Measurements from ENCODE around the gene FOXO1.
"Not testable (repeated sequence)": the region's sequence is repeated elsewhere in the genome, so short reads cannot be mapped to it uniquely, and the experiment has no call there.

FOXO1 gene

DNA sequence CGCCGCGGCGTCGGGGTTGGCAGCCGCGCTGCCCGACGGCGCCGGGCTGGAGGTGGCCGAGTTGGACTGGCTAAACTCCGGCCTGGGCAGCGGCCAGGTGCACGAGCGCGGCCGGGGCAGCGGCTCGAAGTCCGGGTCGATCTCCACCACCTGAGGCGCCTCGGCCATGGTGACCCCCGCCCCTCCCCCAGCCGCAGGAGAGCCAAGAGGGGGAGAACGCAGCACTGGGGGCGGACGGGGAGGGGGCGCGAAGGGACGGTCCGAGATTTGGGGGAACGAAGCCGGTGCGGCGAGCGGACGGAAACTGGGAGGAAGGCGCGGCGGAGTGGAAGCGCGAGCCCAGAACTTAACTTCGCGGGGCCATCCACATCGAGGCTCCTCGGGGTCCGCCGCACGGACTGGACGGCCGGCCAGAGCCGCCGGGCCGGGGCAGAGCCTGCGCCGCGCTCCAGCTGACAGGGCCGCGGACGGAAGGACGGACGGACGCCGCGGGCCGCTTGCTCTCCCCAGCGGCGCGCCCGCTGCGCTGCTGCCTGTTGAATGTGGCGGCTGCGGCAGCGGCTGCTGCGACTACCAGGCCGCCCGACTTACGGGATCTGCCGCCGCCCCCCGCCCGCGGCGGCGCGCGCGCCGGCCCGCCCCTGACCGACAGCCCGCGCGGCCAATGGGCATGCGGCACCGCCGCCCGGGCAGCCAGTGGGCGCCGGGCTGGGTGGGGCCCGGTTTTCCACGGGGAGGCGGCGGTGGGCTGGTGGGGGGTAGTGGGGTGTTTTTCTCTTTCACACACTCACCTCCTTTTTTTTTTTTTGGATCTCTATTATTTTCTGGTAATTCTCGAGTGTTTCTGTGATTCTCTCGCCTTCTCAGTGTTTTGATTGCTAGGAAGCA, at the start of gene FOXO1:
Gene FOXO1, minus strand, starts transcription at position 597 of the 888 bp plus-strand sequence. Its CDS starts 429 bp downstream, at position 168.
- peak; percentile 79 for DNase-seq (ENCODE audit: low read depth)

DNA sequence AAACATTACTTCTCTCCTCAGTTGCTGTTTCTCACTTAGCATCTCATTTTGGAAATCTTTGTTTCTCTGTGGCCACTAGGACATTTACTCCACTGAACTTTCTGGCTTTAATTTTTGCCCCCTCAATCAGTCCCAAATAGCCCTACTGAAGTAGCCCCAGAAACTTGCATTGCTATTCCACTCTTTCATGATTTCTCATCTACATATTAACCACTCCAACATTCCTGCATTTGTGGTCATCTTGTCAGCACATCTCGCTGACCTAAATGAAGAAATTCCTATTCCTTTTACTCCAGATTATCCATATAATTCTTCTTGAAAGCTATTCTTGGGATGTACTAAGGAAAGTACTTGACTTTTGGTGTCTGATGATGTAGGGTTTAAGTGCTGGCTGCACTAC, 48.0 kb upstream of the FOXO1 start:
- DNase-seq (ENCODE audit: low read depth): not testable (repeated sequence)

DNA sequence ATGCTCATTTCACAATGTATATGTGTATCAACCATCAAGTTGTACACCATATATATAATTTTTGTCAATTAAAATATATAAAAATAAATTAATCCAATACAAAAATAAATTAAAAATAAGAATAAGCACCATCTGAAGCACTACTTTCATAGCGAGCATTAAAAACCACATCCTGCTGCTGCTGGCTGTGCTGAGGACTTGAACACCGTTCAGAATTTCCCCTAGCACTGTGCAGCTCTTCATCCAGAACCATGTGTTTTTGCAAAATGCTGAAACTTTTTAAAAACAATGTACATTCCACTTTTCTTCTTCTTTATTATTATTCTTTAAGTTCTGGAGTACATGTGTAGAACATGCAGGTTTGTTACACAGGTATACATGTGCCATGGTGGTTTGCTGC, 40.0 kb upstream of the FOXO1 start:
- no peak for DNase-seq (ENCODE audit: low read depth)

DNA sequence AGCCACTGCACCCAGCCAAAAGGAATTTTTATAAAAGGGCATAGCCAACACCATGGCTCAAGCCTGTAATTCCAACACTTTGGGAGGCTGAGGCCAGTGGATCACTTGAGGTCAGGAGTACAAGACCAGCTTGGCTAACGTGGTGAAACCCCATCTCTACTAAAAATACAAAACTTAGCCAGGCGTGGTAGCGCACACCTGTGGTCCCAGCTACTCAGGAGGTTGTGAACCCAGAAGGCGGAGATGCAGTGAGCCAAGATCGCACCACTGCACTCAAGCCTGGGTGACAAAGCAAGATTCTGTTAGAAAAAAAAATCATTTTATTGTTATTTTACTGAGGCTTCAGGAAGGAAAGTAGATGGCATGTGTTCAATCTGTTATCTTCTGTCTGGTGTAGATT, 31.3 kb upstream of the FOXO1 start:
- no peak for DNase-seq (ENCODE audit: low read depth)

DNA sequence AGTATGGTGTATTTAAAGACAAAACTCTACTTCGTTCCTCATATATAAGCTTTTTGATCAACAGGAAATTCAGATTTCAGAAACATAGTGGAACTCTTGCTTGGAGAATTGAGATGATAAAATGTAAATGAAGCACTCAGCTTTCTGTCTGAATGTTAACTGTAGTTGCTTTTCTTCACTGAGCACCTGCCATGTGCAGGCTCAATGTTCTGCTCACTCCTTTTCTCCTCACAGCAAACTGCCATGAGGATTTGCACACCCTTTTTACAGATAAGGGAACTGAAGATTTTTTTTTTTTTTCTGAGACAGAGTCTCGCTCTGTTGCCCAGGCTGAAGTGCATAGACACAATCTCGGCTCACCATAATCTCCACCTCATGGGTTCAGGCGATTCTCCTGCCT, 28.0 kb upstream of the FOXO1 start:
- DNase-seq (ENCODE audit: low read depth): no peak

DNA sequence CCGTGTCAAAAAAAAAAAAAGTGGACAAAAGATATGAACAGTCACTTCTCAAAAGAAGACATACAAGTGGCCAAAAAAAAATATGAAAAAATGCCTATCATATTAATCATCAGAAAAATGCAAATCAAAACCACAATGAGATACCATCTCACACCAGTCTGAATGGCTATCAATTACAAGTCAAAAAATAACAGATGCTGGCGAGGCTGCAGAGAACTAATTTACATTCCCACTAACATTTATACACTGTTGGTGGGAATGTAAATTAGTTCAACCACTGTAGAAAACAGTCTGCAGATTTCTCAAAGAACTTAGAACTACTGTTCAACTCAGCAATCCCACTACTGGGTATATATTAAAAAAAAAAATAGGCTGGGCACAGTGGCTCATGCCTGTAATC, 26.5 kb upstream of the FOXO1 start:
- DNase-seq (ENCODE audit: low read depth): peak; percentile 43

DNA sequence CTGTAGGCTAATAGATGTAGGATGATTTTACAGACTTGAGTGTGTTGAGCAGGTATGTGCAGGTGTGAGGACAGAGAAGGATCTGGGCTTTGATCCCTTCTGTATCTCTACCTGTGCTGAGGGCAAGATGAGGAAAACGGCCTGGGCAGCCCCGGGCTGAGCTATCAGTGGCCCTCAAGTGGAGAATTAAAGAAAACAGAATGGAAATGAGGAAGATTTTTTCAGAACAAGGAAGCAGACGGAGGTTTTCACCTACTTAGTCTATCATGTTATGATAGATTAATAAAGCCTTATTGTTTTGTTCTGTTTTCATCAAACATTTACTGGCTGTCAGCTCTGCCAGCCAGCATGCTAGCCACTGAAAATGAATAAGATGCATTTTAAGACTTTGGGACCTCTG, 22.3 kb upstream of the FOXO1 start:
- no peak for DNase-seq (ENCODE audit: low read depth)

DNA sequence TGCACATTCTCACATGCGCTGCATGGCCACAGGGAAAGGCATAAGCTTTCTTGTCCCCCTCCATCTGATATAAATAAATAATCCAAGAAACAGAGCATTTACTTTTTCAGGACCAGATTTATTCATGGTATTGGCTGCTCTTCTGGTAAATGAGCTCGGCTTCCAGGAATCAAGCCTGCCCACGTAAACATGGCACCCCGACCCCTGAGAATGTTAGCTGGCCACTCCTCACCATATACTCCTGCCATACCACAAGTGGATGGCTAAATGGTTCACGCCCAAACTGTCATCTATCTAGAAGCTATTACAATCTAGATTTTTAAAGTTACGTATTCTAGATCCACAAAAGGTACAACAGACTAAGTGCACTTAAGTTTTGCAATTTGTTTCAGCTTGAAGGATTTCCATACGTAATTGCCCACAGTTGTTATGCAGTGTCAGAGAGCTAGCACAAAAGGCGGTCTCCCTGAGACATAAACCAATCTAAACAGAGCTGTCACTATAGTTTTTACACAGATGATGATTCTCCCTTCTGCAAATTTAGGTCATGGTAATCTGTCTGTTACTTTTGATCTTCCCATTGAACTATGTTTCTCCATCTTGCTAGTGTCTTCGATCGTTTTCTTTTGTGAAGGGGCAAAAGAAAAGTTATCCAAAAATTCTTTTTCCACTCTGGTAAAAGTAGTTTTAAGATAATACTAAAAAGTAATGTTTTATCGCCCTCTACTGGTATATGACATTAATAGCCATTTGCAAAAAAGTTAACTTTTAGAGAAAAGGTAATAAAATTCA, 16.2 kb upstream of the FOXO1 start:
- peak; percentile 51 for DNase-seq (ENCODE audit: low read depth)

DNA sequence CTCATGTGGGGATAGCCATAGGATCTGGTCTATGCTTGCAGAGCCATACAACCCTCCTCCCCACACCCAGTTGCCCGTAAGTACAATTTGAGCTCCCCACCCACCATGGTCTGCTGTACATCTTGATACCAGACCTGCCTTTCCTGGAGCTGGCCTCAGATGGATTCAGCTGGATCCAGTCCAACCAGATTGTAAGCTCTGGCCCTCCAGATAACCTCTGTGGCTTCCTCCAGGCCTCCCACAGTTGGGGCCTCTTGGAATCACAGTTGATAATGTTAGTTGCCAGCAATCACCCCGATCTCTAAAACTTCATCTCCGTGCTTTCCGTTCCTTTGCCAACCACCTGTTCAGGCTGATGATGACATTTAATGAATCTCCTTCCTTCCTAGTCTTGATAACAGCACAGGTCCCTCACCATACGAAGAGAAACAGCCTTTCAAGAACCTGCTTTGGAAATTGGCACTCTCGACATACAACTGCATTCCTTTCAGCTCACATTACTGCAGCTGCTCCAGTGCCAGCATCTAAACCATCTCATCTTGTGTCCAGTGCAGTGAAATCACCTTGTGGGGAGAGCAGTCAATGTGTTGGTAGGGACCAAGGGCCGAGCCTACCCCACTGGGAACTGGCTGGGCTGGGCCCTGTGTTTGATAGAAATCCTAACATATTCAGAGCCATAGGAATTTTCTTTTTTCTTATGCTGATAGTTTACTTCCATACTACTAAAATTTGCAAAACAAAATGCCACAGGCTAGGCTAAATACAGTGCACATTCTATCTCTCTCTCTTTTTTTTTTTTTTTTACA, 15.1 kb upstream of the FOXO1 start:
- DNase-seq (ENCODE audit: low read depth): peak; percentile 65

DNA sequence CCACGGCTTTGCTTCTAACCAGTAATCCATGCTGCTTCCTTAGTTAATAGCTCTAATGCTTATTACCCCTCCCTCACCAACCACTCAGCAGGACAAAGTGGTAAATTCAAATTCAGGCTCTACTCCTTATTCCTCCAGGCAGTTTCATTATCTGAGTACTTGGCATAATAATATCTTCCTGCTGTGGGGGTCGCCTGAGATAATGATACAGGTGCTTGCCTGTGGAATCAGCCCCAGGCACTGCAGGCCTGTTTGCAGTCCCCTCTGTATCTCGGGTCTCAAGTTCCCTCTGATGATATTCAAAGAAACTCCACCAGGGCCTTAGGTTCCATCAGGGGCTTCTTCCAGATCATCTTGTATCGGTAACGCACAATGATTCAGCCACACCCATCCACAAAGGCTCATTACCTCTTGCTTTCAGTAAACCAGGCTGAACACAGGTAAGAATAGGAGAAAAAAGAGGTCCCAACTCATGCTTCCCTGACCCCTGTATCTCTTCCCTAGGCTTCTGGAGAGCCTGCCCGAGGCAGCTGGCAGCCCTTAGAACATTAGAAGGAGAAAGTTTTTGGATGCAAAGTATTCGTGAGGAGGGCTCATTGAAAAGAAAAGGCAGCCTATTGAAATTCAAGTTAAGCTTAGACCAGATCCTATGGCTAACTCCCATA, 14.3 kb upstream of the FOXO1 start:
- no peak for DNase-seq (ENCODE audit: low read depth)

DNA sequence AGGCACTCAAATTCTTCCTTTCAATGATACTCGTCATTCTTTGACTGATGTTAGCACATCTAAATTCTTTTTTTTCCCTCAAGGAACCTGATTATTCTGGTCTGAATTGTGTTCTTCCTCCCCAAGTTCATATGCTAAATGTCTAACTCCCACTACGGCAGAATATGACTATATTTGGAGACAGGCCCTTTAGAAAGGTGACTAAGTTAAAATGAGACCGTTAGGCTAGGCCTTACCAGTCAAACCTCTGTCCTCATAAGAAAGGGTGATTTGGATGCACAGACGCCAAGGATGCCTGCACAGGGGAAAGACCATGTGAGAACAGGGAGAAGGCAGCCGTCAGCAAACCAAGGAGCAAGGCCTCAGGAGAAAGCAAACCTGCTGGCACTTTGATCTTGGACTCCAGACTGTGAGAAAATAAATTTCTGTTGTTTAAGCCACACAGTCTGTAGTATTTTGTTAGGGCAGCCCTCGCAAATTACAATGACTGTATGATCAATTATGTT, 13.1 kb upstream of the FOXO1 start:
- no peak for DNase-seq (ENCODE audit: low read depth)

DNA sequence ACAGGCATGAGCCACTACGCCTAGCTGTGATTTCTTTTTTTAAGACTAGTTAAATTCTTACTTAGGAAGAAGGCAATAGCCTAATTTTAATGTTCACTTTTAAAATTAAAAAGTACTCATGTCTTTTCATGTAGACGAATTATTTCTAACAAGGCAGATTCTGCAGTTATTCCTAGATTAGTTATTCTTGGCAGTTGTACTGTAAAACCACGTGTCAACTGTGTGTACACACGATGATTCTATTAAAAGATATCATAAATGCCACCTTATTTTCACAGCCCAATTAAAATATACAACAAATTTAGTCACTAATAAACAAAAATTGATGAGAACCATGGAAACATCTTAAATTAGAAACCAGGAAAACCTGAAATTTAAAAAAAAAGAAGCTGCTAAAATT, 10.6 kb upstream of the FOXO1 start:
- no peak for DNase-seq (ENCODE audit: low read depth)

DNA sequence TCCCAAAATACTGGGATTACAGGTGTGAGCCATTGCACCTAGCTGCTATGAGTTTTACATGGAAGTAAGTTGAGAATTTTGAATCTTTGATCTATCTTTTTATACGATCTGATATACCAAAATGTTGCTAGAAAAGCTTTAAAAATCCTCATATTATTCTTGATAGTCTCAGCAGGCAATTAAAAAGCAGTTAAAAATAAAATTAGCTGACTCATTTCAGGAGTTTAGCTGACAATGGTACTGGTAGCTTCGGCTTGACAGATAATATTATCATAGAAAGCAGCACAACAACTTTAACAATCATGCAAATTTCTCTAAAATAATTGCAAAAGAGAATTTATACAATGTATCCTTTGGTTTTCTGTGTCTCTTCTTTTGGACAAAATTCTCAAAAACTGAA, 9.6 kb upstream of the FOXO1 start:
- DNase-seq (ENCODE audit: low read depth): no peak

DNA sequence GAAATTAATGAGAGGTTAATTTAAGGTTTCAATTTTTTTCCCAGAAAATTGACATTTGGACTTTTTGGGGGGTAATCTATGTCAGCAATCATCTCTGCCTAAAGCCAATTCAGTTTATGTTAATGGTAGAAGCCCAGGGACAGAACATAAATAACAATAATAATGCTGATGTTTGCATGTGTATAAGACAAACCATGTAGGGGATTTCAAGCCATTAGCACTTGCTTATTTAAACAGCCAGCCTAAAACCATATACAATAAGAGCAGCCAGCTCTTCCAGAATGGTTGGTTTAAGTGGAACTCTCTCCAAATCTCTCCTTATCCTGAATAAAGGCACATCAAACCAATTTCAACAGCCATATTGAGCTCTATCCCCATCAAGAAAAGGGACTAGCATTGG, 7.0 kb upstream of the FOXO1 start:
- DNase-seq (ENCODE audit: low read depth): no peak

DNA sequence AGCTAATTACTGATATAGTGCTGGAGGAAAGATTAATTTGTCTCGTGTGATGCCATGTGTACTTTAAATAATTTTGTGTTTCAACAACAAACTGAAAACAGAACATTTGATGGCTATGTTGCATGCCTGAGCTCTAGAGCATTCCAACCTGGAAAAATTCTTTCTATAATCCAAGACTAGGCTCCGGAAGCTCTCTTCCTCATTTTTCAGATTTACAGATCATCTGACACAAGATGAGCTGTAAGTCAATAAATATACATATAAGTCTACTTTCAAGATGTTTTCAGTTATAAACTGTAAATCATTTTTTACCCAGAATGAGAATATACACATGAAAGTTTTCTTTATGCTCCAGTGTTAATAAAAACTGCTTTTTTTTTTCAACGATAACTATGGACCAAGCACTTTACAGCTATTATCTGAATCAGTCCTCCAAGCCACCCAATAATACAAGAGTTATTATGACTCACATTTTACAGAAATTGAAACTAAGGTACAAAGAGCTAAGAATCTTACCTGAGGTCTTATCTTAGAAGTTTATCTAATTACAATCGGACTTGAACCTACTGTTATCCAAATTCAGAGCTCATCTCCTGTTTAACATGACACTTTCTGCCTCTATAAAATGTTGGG, 6.4 kb upstream of the FOXO1 start:
- no peak for DNase-seq (ENCODE audit: low read depth)

DNA sequence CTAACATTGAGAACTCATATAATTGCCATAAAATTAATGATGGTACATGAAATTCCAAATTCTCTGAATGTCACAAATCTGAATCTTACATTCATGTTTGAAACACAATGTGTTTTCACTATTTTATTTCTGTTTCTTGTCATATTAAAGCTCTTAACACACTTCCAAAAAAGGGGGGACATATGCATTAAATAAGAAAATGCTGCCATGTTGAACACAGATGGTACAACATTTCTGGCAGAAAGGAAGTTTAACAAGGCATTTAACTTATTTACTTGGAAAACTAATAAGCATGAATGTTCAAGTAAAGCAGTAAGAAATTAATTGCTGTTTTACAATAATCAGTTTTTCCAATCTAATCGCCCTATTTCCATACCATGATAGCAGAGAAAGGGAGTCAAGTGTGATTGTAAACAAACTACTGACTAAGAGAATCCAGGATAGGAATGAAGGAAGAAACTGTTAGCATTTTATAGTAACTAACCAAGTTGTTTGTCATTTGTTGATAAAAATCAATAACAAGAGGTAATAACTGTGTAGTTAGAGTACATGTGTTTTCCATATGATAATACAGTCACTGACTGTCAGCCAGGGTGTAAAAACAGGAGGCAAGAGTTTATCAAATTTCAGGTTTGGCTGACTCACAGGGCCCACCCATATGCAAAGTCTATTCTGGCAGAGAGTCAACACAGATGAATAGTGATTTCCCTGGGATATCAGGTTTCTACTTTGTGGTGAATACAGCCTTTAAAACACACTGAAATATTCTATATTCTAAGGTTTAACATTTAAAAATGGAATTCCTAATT, 5.7 kb upstream of the FOXO1 start:
- peak; percentile 82 for DNase-seq (ENCODE audit: low read depth)

DNA sequence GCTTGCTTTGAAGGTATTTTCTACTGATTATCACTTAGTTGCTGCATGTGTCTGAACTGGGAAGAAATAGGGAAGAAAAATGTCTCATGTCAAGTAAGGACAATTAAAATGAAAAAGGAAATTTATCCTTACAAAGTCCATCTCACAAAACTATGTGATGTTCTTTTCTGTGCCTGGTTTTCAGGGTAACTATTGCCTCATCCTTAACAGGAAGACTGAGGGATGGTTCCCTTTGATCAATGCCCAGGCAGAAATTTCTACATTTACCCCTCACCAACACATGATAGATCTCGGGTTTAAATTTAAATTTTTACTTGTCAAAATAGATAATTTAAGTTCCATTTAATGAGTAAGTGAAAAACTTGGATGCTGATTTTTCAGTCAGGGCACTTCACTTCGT, 3.9 kb upstream of the FOXO1 start:
- no peak for DNase-seq (ENCODE audit: low read depth)

DNA sequence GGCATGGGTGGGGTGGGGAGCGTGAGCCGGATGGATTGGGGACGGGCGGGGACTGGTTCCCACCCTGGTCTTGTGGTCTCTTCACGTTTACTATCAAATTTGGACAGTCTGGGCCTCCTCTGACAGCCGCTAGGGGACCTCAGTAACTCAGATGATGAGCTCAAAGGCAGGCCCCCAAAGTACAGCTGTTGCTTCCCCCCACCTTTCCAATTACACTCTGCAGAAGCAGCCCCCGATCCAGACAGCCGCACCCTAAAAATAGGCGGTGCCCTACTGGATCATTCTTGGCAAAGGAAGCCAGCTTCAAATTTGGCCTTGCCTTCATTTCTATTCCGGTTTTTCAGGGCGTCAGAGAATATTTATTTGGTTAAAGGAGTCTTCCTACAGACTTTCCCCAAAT, 1.9 kb upstream of the FOXO1 start:
- DNase-seq (ENCODE audit: low read depth): no peak

DNA sequence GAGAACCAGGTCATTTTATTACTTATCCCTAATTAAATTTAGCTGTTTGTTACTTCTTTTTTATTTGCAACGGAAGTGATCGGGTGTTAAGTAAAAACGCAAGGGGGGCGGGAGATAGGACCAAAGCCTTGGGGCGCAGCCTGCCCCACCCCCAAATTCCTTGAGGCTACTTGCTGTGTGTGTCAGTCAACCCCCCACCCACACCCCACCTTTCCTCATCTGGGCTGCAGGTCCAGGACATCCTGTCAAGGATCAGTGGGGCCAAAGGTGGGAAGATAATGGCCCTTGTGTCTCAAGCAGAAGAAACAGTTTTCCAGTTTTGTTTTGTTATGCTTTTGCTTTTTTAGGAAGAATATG, 1.2 kb upstream of the FOXO1 start:
- DNase-seq (ENCODE audit: low read depth): no peak

DNA sequence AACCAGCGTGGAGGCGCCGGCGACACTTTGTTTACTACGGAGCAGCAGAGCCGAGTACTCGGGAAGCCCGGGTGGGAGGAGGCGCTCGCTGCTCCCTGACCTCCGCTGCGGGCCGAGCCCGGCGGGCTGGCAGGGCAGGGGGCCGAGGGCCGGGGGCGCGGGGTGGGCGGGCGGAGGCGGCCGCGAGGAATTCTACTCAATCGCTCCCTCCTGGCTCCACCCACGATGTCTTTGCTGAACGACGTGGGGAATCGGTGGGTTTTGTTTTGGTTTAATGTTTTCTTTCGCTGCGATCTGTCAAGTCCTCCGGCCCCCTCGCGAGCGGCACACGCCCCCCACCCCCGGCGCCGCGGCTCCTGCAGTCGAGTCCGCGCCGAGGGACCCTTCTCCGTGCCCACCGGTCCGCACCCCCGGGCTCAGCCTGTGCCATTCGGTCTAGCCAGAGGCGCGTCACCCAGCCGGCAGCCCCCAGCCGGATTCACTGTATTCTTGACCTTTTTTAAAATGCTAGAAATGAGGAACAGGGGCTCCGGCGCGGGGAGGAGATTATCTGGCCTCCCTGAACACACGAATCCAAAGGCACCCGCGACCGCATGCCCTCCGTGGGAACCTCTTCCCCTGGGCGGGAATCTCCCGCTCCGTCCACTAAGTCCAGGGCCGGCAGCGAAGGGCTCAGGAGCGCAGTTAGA, 636 bp upstream of the FOXO1 start:
- DNase-seq (ENCODE audit: low read depth): no peak

Measured in amniotic epithelial cell (primary cell).